Measurements from ENCODE around the gene NOXO1.
"Not testable (repeated sequence)": the region's sequence is repeated elsewhere in the genome, so short reads cannot be mapped to it uniquely, and the experiment has no call there.

The NOXO1 gene

DNA sequence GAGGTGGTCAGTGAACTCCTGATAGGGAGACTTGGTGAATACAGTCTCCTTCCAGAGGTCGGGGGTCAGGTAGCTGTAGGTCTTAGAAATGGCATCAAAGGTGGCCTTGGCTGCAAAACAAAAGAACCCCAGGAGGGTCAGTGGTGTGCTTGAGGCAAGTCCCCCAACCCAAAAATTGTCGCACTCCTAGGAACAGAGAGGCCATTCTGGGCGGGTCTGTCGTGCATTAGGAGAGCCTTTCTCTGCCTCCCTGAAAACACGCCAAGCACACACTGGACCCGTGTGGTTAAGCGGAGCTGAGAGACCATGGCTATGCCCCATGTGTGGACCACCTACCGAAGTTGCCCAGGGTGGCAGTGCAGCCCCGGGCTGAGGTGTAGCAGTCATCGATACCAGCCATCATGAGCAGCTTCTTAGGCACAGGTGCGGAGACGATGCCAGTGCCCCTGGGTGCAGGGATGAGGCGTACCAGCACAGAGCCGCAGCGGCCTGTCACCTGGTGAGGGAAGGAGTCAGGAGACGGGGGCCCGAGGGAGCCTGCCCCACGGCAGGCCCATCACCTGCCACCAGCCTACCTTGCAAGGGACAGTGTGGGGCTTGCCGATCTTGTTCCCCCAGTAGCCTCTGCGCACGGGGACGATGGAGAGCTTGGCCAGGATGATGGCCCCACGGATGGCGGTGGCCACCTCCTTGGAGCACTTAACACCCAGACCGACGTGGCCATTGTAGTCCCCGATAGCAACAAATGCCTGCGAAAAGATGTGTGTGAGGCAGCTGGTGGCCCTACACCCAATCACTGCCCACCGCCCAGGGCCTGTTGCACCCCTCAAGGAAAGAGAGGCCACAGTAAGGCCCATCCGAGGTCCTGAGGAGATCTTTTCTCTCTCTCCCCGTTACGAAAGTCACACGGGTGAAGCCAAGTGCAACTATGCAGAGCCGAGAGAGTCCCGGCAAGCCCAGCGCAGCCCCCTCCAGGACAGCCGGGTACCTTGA lies 18.8 kb downstream of the NOXO1 start:
- not testable (repeated sequence) for DNase-seq (ENCODE audit: low spot score)

GRCh38 chr16:1961651-1962067 lies 19.6 kb downstream of the NOXO1 start:
- no peak for DNase-seq (ENCODE audit: low spot score)

GRCh38 chr16:1960665-1961630 lies 20.3 kb downstream of the NOXO1 start:
- DNase-seq (ENCODE audit: low spot score), result peak; percentile 64

DNA sequence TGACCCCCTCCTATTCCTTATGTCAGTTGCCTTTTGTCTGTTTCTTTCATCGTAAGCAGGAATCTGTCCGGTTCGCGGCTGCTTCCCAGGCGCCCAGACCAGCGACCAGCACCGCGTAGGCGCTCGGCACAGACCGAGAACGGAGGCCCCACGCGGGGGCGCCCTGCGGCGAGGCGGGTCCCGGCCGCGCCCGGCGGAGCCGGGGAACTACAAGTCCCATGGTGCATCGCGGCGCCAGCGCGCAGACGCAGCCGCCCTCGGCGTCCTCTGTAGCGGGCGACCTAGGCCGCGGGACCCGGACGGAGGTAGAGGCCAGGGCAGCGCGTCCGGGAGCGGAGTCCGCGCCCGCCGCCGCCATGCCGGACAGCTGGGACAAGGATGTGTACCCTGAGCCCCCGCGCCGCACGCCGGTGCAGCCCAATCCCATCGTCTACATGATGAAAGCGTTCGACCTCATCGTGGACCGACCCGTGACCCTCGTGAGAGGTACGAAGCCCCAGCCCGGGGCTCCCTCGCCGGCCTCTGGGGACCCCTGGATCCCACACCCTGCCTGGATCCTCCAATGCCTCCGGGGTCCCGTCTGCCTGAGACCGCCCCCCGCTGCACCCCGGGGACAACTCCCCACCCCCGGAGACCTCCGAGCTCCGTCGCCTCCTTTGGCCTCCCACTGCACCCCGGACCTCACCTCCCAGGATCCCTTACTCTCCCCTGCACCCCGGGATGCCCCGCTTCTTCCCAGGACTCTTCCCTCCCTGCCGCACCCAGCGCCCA lies 21.8 kb downstream of the NOXO1 start, which contains the start of gene NDUFB10:
NDUFB10 (plus strand) TSS at position 270 of the 771 bp plus-strand sequence; CDS start at position 357, 87 bp downstream.
- peak; percentile 94 for DNase-seq (ENCODE audit: low spot score)

DNA sequence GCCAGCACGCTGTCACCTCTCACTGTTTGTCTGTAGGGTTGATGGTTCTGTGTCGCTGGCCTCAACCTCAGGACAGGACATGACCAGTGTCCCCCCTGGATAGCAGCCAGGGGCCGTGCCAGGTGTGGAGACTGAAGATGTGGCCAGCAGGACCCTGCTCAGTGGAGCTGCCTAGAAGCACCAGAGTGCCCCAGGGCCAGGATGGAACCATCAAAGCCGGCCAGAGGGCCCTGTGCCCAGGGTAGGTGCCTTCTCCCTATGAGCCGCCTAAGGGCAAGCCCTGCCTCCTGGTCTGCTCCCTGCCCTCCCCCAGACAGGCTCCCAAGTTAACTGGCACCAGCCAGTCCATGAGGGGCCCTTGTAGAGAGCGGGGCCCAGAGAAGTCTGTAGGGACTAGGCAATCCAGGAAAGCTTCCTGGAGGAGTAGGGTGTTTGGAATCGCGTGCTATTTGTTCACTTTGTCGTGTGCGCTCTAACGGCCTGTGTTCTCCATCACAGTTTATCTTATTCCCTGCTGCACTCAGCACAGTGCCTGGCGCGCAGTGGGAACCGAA lies 22.5 kb downstream of the NOXO1 start:
- DNase-seq (ENCODE audit: low spot score), result no peak

GRCh38 chr16:1958143-1958491 lies 23.2 kb downstream of the NOXO1 start:
- DNase-seq (ENCODE audit: low spot score), result not testable (repeated sequence)

- DNase-seq (ENCODE audit: low spot score), result not testable (repeated sequence)
Observed at GRCh38 chr16:1957434-1958142, 23.7 kb downstream of the NOXO1 start.

GRCh38 chr16:1953734-1954133 lies 27.5 kb downstream of the NOXO1 start:
- no peak for DNase-seq (ENCODE audit: low spot score)

GRCh38 chr16:1950559-1950958 lies 30.7 kb downstream of the NOXO1 start:
- DNase-seq (ENCODE audit: low spot score), result no peak

DNA sequence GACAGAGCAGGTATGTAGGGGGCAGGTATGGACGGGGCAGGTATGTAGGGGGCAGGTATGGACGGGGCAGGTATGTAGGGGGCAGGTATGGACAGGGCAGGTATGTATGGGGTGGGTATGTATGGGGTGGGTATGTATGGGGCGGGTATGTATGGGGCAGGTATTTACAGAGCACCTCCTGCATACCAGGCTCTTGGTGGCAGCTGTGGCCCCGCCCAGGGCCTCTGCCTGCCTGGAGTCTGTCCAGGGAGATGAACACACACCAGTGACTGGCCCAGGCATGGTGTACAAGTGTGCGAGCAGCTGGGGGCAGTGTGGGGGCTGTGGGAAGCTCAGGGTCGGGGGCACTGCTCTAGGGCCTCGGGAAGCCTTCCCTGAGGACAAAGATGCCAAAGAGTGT lies 31.2 kb downstream of the NOXO1 start:
- no peak for DNase-seq (ENCODE audit: low spot score)

GRCh38 chr16:1949507-1949906 lies 31.8 kb downstream of the NOXO1 start:
- no peak for DNase-seq (ENCODE audit: low spot score)

GRCh38 chr16:1947369-1947670 lies 33.9 kb downstream of the NOXO1 start:
- DNase-seq (ENCODE audit: low spot score), result no peak

DNA sequence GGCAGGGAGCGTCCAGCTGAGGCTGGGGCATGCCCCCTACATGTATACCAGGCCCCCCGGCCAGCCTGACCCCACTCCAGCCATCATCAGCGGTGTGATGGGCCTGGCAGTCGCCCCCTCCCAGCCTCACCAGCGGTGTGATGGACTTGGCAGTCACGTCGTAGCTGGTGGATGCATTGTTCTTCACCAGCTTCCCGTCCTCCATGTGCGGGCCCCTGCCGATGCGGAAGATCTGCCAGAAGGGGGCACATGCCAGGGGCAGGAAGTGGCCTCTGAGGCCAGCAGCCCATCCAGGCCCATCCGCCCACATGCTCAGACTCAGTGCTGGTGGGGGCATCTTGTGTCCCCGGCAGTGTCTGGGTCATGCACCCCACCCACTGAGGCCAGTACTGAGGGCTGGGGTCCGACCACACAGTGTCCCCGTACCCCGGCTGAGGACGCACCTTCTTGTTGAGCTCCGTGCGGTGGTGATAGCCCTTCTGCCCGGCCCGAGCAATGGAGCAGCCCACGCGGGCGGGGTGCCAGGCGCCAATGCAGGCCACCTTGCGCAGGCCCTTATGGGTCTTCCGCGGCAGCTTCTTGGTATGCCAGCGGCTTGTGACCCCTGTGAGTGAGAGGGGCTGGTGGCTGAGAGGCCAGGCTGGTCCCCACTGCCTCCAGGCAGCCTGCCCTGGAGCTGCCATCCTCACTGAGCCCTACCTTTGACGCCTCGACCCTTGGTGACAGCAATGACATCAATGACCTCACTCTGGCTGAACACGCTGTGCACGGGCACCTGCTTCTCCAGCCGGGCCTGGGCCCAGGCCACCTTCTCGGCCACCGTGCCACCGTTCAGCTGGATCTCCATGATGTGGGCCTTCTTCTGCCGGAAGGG lies 34.5 kb downstream of the NOXO1 start:
- DNase-seq (ENCODE audit: low spot score), result no peak

DNA sequence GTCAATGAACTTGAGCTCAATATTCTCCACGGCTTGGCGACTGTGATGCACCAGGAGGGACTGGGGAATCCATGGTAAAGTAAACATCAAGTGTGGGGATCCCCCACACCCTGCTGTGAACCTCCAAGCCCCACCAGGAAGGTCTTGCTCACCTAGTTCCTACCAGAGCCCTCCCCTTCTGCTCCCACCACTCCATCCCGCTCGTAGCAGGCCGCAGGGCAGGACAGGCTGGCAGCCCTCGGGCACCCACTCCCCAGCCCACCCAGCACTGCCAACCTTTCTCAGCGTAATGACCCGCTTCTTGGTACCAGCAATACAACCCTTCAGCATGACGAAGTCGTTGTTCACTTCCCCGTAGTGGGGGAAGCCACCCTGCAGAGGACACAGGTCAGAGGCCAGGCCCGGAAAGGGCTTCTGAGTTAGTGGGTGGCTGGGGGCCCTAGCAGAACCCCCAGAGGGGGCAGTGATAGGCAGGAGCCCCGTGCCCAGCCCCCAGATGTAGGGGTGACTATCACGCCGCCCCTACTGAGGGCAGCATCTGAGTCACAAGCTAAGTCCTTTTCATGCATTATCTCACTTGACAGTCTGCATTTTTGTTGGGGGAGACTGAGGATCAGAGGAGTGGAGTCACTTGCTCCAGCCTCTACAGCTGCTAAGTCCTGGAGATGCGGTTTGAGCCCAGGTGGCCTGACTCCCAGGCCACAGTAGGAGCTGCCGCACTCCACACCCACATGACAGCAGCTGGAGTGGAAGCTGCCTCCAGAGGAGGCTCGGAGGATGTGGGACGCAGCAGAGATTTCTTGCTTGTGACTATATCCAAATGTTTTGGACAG lies 35.5 kb downstream of the NOXO1 start:
- no peak for DNase-seq (ENCODE audit: low spot score)

GRCh38 chr16:1944612-1945199 lies 36.6 kb downstream of the NOXO1 start:
- DNase-seq (ENCODE audit: low spot score), result no peak

GRCh38 chr16:1942810-1943726 lies 38.2 kb downstream of the NOXO1 start, which contains the start of gene MSRB1:
Gene MSRB1, minus strand, starts transcription at chr16:1943199. Its CDS starts 43 bp downstream, at chr16:1943156.
- DNase-seq (ENCODE audit: low spot score), result peak; percentile 95

GRCh38 chr16:1942047-1942809 lies 39.0 kb downstream of the NOXO1 start:
- DNase-seq (ENCODE audit: low spot score), result no peak

Measured in D341Med (cell line).